Measurements from ENCODE around the gene GPR158.

The GPR158 gene

GRCh38 chr10:25191162-25191895 lies 16.5 kb downstream of the GPR158 start:
- DNase-seq (ENCODE audit: low read depth in 1 of 2, low spot score in 1 of 2): no peak

GRCh38 chr10:25198151-25198550 lies 23.4 kb downstream of the GPR158 start:
- DNase-seq (ENCODE audit: low read depth in 1 of 2, low spot score in 1 of 2): no peak

DNA sequence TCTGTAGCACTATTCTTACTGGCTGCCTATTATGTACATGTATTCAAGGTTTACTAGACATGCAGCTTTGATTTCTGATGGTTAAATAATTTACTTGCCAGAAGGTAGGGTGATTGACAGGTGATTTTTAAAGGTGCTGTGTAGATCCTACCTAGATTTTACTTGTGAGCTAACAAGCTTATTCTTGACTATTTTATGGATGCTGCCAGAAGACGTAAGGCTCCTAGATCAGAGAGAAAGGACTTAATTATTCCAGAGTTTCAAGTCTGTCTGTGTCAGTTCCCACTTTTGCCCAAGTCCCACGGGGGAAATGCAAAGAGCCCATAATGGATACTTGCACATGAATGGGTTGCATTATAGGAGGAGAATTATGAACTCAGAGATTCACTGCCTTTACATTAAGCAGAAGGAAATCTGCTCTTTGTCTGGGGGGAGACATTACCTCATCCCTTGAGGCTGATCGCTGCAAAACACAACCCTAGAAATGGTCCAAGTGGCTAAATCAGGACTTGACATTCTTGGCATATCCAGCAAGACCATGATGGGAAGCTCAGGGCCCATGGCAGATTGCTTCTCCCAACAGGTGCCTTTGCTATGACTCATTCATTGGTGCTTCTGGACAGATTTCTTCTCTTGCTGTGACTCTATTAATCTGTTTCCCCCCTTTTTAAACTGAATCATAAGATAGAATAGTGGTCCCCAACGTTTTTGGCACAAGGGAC lies 32.1 kb downstream of the GPR158 start:
- no peak for DNase-seq (ENCODE audit: low read depth in 1 of 2, low spot score in 1 of 2)

GRCh38 chr10:25209618-25210017 lies 34.8 kb downstream of the GPR158 start:
- no peak for DNase-seq (ENCODE audit: low read depth in 1 of 2, low spot score in 1 of 2)

DNA sequence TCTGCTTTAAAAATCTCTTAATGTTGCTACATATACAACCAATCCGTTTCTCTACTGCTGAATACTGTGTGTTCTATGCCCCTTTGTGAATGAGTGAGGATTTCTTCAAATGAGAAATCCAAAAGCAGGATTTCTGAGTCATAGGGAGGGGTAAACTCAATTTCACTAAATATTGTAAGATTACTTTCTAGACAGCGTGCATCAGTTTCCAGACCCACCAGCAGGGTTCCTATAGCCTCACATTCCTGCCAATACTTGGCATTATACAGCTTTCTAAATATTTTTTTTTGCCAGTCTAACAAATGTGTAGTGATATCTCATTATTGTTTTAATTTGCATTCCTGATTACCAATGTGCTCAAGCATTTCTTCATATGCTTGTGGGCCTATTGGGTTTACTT lies 35.5 kb downstream of the GPR158 start:
- DNase-seq (ENCODE audit: low read depth in 1 of 2, low spot score in 1 of 2): no peak

DNA sequence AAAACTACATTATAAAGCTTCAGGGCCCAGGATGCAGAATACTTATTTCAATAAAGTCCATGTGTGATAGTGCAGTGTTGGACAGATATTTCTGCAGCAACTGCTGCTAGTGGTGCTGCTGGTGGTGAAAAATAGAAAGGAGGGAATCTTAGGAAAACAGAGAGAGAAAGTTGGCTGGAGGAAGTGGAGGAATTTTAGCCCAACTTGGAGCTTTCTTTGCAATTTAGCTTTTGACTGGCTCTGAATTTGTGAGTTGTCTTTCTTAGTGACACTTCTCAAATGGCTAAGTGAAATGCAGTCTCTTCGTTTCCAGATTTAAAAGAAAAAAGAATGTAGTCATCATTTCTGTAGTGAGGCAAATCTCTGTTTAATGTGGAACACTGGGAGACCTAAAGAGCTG lies 45.4 kb downstream of the GPR158 start:
- DNase-seq (ENCODE audit: low read depth in 1 of 2, low spot score in 1 of 2): no peak

- no peak for DNase-seq (ENCODE audit: low read depth in 1 of 2, low spot score in 1 of 2)
Observed at GRCh38 chr10:25222085-25222660, 47.4 kb downstream of the GPR158 start.

GRCh38 chr10:25226775-25227682 lies 52.2 kb downstream of the GPR158 start:
- no peak for DNase-seq (ENCODE audit: low read depth in 1 of 2, low spot score in 1 of 2)

DNA sequence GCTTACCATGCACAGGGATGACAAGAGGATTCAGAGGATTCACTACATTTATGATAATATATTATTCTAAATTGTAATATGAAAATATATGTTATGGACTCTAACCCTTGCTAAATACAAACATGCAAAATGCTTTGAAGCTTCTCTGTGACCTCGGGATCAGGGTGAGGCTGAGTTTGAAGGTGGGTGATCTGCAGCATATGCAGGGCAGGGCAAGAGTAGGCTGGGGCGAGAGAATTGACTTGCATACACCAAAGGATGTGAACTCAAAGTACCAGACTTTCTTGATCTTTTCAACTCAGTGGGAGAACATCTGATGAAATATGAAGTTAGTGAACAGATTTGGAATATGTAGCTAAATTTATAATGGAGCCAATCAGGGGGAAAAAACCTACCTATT lies 57.0 kb downstream of the GPR158 start:
- DNase-seq (ENCODE audit: low read depth in 1 of 2, low spot score in 1 of 2): no peak

DNA sequence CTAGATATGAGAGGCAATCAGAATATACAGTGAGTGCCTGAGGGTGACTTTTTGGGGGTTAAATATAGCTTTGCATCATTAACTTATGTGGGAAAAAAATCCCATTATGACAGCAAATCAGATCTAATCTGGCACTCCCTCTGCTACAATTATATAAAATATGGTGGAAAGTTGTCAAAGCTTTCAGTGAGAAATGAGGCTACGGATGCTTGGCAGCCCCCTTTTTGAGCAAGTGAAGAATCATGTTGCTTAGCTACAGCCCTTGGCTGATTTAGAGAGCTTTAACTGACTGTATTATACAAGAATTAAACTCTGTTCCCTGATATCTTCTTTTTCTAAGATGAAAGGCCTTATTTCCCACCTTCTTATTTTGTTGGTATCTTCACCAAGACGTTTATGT lies 57.4 kb downstream of the GPR158 start:
- no peak for DNase-seq (ENCODE audit: low read depth in 1 of 2, low spot score in 1 of 2)

GRCh38 chr10:25245165-25245564 lies 70.4 kb downstream of the GPR158 start:
- DNase-seq (ENCODE audit: low read depth in 1 of 2, low spot score in 1 of 2): no peak

DNA sequence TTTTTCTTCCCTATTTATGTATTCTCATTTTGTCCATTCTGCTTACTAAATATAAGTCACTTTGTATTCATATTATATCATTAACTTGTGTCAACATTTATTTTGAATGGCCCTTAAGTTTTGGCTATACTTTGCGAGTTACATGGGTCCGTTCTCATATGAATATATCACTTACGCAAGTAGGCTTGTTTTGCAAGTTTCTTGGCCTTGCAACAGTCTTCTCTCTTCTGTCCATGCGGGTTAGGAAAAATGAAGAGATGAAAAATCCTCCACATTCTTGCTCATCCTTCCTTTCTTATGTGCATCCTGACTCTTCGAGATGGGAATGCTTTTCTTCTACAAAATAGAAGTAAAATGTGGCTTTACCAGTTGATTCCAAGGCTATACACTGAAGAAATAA lies 82.8 kb downstream of the GPR158 start:
- no peak for DNase-seq (ENCODE audit: low read depth in 1 of 2, low spot score in 1 of 2)

GRCh38 chr10:25261110-25261509 lies 86.3 kb downstream of the GPR158 start:
- DNase-seq (ENCODE audit: low read depth in 1 of 2, low spot score in 1 of 2): no peak

DNA sequence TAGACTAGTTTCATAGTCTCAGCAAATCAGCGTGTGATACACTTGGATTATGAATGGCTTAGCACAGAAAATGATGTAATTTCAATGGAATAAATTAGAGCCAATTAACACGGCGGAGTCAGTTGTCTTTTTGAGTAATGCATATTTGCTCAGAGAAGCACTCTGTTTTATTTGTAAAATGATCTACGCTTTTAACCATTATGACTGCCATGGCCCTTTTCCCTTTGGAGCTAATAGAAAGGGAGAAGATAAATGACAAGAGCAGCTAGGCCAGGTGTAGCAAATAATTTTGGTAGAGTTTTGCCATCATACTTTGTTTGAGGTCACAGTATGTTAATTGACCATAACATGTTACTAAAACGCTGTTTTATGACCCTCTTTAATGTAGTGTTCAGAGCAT lies 86.8 kb downstream of the GPR158 start:
- DNase-seq (ENCODE audit: low read depth in 1 of 2, low spot score in 1 of 2): no peak

DNA sequence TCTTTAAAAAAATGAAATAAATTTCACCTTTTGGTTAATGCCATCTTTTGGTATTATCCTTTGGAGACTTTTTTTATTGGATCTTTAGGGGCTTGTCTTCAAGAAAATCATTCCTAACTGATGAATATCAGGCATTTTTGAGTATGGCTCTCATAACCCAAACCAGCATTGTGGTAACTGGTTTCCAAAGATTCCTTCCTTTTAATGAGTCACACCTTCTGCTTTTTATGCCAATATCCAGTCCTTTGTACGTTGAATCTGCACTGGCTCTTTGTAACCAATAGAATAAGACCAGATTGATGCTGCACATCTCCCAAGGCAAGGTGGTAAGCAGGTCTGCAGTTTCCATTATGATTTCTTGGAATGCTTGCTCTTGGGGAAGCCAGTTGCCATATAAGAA lies 89.1 kb downstream of the GPR158 start:
- no peak for DNase-seq (ENCODE audit: low read depth in 1 of 2, low spot score in 1 of 2)

- DNase-seq (ENCODE audit: low read depth in 1 of 2, low spot score in 1 of 2): no peak
Observed at GRCh38 chr10:25278180-25278579, 103.4 kb downstream of the GPR158 start.

DNA sequence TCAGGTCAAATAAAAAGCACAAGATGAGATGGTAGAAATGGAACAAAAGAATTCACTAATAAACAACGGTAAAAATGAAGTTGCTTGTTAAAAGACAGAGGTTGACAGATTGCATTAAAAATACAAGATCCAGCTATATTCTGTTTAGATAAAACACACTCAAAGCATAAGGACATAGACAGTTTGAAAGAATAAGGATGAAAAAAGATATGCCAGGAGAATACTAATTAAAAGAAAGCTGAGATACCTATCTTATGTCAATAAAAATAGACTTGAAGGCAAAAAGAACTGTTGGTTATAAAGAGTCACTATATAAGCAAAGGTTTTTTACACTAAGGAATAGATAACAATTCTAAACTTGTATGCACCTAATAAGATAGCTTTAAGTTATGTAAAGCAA lies 105.3 kb downstream of the GPR158 start:
- no peak for DNase-seq (ENCODE audit: low read depth in 1 of 2, low spot score in 1 of 2)

DNA sequence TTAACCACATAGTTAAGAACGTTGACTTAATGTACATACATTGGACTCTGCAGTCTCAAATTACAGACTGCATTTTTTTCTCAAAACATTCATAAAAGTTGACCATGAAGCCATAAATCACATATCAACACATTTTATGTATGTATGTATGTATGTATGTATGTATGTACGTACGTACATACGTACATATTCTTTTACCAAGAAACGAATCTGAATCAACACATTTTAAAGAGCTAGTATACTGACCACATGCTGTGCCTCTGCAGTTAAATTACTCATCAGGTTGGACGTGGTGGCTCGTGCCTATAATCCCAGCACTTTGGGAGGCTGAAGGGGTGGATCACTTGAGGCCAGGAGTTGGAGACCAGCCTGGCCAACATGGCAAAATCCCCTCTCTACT lies 105.8 kb downstream of the GPR158 start:
- DNase-seq (ENCODE audit: low read depth in 1 of 2, low spot score in 1 of 2): no peak

- DNase-seq (ENCODE audit: low read depth in 1 of 2, low spot score in 1 of 2): no peak
Observed at GRCh38 chr10:25285809-25286208, 111.0 kb downstream of the GPR158 start.

- DNase-seq (ENCODE audit: low read depth in 1 of 2, low spot score in 1 of 2): no peak
Observed at GRCh38 chr10:25288181-25288580, 113.4 kb downstream of the GPR158 start.
